Calu3 (cell line): ENCODE data around the gene HPS1. TPM values are rescaled to one million over a fixed set of nuclear protein-coding genes. Genes with fewer than 3 reads are reported as not detected.

ENCODE experiments used
- BruUV-seq: library from RNA; stranded (reverse); fragments of 400-500 nt; replicated peaks from 2 replicates; lab custom pipeline; 2021; lab: Mats Ljungman, UMichigan
- CTCF ChIA-PET: fragments of 300-600 bp; sonication (Branson Sonifier 250); formaldehyde crosslinking; loops from one replicate; lab custom pipeline; 2022; ENCODE audit warnings: antibody characterized with exemption; lab: Charles Lee
- DNase-seq: peaks from one replicate; pipeline ENCODE4 v3.0.0; 2022
- H3K27ac Mint-ChIP-seq: one replicate; pipeline ENCODE4 v1.8.0; 2022; ENCODE audit warnings: mixed read lengths; ENCODE audit not compliant: unreplicated experiment
- H3K27me3 Mint-ChIP-seq: one replicate; pipeline ENCODE4 v1.8.0; 2022; ENCODE audit warnings: mixed read lengths; ENCODE audit not compliant: unreplicated experiment
- H3K36me3 Mint-ChIP-seq: one replicate; pipeline ENCODE4 v1.8.0; 2022; ENCODE audit warnings: mild to moderate bottlenecking, moderate library complexity, mixed read lengths; ENCODE audit not compliant: insufficient read depth, unreplicated experiment
- H3K4me1 Mint-ChIP-seq: one replicate; pipeline ENCODE4 v1.8.0; 2022; ENCODE audit warnings: mild to moderate bottlenecking, low read depth, mixed read lengths; ENCODE audit not compliant: unreplicated experiment
- H3K4me3 Mint-ChIP-seq: one replicate; pipeline ENCODE4 v1.8.0; 2022; ENCODE audit warnings: mild to moderate bottlenecking, low read depth, moderate library complexity, mixed read lengths; ENCODE audit not compliant: unreplicated experiment
- H3K9me3 Mint-ChIP-seq: one replicate; pipeline ENCODE4 v1.8.0; 2022; ENCODE audit warnings: low read depth, mixed read lengths; ENCODE audit not compliant: unreplicated experiment
- CTCF ChIP-seq: fragments of 200-600 bp; IDR thresholded peaks from one replicate; pipeline ENCODE4 v1.8.0; 2022; ENCODE audit warnings: antibody characterized with exemption; ENCODE audit not compliant: unreplicated experiment
- intact Hi-C: fragments of 100-400 bp; cut with micrococcal nuclease; formaldehyde crosslinking; loops from one replicate; pipeline ENCODE4 v1.10.0; 2022; ENCODE audit not compliant: unreplicated experiment
- total RNA-seq: library from RNA; stranded (reverse); gene quantifications from 2 replicates; pipeline ENCODE4 v1.2.3, GENCODE V29; 2022

Gene HPS1
- total RNA-seq, 1 experiment from 2014 or later = 28.1 TPM

GRCh38 chr10:98483658-98484057 is 36.9 kb upstream of the HPS1 start:
- peaks cover 3% of the 10 kb centered on the region for H3K9me3 Mint-ChIP-seq
- intact Hi-C loops = no loop called here
- CTCF ChIA-PET = no interaction called here

GRCh38 chr10:98482096-98482495 is 35.4 kb upstream of the HPS1 start:
- CTCF ChIA-PET = no interaction called here
- no peaks in the 10 kb centered on the region for H3K4me1 Mint-ChIP-seq
- no peak overlapping the region for H3K27ac Mint-ChIP-seq
- BruUV-seq = no TSS peak
- intact Hi-C loops = no loop called here
- no peak overlapping the region for H3K4me3 Mint-ChIP-seq
- no peak for DNase-seq
- H3K27me3 Mint-ChIP-seq = no peaks in the 10 kb centered on the region
- no peaks in the 10 kb centered on the region for H3K36me3 Mint-ChIP-seq
- H3K9me3 Mint-ChIP-seq = peaks cover 3% of the 10 kb centered on the region
- TF ChIP-seq CTCF = no peak

More at GRCh38 chr10:98483658-98484057, 36.9 kb upstream of the HPS1 start:
- peaks cover 7% of the 10 kb centered on the region for H3K4me1 Mint-ChIP-seq
- H3K27ac Mint-ChIP-seq = no peak overlapping the region
- no peak for DNase-seq
- no TSS peak for BruUV-seq
- TF ChIP-seq CTCF = no peak
- H3K36me3 Mint-ChIP-seq = no peaks in the 10 kb centered on the region
- no peaks in the 10 kb centered on the region for H3K27me3 Mint-ChIP-seq
- H3K4me3 Mint-ChIP-seq = no peak overlapping the region

GRCh38 chr10:98481404-98481945 is 34.7 kb upstream of the HPS1 start:
- no peak overlapping the region for H3K4me3 Mint-ChIP-seq
- no peaks in the 10 kb centered on the region for H3K36me3 Mint-ChIP-seq
- no peaks in the 10 kb centered on the region for H3K4me1 Mint-ChIP-seq
- peaks cover 3% of the 10 kb centered on the region for H3K9me3 Mint-ChIP-seq
- H3K27ac Mint-ChIP-seq = no peak overlapping the region
- CTCF ChIA-PET = interaction anchor here (0.6 kb wide), 1 partner anchor 771 kb away, joined by 4 read pairs; no protein-coding TSS in a partner anchor
- BruUV-seq = no TSS peak
- H3K27me3 Mint-ChIP-seq = no peaks in the 10 kb centered on the region
- intact Hi-C loops = no loop called here
- no peak for TF ChIP-seq CTCF
- no peak for DNase-seq

GRCh38 chr10:98478430-98479222 is 31.9 kb upstream of the HPS1 start:
- no peaks in the 10 kb centered on the region for H3K9me3 Mint-ChIP-seq
- intact Hi-C loops = loop anchor here (10.0 kb wide), 1 partner anchor 96 kb away; no protein-coding TSS in a partner anchor
- H3K27ac Mint-ChIP-seq = no peak overlapping the region
- H3K36me3 Mint-ChIP-seq = no peaks in the 10 kb centered on the region
- no peak overlapping the region for H3K4me3 Mint-ChIP-seq
- H3K27me3 Mint-ChIP-seq = no peaks in the 10 kb centered on the region
- DNase-seq = no peak
- CTCF ChIA-PET = interaction anchor here (0.6 to 1.6 kb wide), 3 partner anchors 11 to 146 kb away, joined by 3 to 5 read pairs (median 4); no protein-coding TSS in a partner anchor
- H3K4me1 Mint-ChIP-seq = no peaks in the 10 kb centered on the region
- BruUV-seq = no TSS peak
- TF ChIP-seq CTCF = no peak
